ENCODE data around the gene MROH9.

Gene MROH9

DNA sequence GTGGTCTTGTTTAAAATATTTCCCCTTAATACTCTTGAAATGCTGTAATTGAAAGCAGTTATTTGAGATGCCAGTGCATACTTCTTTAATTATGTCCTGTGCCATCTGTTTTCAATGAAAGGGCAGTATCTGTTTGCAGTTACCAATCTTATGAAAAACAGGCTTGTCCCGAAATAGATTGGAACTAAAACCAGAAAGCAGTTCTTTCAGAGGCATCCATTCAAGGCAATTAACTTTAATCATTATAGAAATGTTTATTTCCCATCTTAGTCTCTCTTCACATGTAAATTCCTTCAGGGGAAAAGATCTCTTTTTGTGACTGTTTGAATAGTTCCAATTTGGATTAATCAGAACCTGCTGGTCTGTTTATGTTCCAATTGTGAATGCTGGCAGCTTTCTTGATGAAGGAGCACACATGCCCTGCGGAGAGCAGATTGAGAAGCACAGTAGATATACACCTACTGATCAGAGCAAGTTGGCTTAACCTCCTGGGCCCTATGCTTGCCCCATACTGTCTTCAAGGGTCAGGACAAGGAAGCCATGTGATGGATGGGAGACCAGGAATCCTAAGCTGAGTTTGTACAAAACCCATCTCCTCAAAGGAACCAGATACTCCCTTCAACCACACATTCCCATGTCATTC, 41.6 kb upstream of the MROH9 start:
- TF ChIP-seq YY1 (IDR thresholded peaks at IDR 0.05; ENCODE audit: low read depth) (no peak), FOXM1 (IDR thresholded peaks at IDR 0.05; ENCODE audit: borderline replicate concordance, low read depth) (no peak), RAD21 (IDR thresholded peaks at IDR 0.05; ENCODE audit: low read depth) (no peak), ZBTB7A (IDR thresholded peaks at IDR 0.05; ENCODE audit: low read depth) (no peak), CEBPB (IDR thresholded peaks at IDR 0.05) (no peak)
- TF ChIP-seq, protein P1, sequence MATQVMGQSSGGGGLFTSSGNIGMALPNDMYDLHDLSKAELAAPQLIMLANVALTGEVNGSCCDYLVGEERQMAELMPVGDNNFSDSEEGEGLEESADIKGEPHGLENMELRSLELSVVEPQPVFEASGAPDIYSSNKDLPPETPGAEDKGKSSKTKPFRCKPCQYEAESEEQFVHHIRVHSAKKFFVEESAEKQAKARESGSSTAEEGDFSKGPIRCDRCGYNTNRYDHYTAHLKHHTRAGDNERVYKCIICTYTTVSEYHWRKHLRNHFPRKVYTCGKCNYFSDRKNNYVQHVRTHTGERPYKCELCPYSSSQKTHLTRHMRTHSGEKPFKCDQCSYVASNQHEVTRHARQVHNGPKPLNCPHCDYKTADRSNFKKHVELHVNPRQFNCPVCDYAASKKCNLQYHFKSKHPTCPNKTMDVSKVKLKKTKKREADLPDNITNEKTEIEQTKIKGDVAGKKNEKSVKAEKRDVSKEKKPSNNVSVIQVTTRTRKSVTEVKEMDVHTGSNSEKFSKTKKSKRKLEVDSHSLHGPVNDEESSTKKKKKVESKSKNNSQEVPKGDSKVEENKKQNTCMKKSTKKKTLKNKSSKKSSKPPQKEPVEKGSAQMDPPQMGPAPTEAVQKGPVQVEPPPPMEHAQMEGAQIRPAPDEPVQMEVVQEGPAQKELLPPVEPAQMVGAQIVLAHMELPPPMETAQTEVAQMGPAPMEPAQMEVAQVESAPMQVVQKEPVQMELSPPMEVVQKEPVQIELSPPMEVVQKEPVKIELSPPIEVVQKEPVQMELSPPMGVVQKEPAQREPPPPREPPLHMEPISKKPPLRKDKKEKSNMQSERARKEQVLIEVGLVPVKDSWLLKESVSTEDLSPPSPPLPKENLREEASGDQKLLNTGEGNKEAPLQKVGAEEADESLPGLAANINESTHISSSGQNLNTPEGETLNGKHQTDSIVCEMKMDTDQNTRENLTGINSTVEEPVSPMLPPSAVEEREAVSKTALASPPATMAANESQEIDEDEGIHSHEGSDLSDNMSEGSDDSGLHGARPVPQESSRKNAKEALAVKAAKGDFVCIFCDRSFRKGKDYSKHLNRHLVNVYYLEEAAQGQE (IDR thresholded peaks at IDR 0.05; ENCODE audit: low read depth) = no peak

DNA sequence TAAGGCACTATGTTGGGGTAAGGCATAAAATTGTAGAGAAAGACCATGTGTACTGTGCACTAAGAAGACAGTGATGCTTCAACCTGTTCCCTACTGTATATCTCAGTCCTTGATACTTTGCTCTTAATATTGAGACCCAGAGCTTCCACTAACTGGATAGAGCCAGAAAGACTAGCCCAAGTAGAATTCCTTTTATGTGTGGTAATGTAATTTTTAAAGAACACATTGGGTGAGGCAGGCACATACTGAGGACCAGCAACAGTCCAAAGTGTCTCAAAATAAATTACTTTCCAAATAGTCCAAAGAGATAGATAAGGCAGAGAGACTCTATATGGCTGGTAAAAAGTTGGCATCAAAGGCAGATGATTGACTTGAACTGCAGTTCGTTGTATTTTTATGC, 31.4 kb upstream of the MROH9 start:
- TF ChIP-seq, protein P1 (IDR thresholded peaks at IDR 0.05; ENCODE audit: low read depth) = no peak
- TF ChIP-seq CEBPB (IDR thresholded peaks at IDR 0.05) (no peak), RAD21 (IDR thresholded peaks at IDR 0.05; ENCODE audit: low read depth) (no peak), TCF12 (IDR thresholded peaks at IDR 0.05; ENCODE audit: low read depth) (no peak), USF1 (IDR thresholded peaks at IDR 0.05) (no peak), YY1 (IDR thresholded peaks at IDR 0.05; ENCODE audit: low read depth) (no peak), FOXM1 (IDR thresholded peaks at IDR 0.05; ENCODE audit: borderline replicate concordance, low read depth) (no peak), TEAD4 (IDR thresholded peaks at IDR 0.05) (no peak), TAF1 (IDR thresholded peaks at IDR 0.05; ENCODE audit: low read depth) (no peak), EP300 (IDR thresholded peaks at IDR 0.05; ENCODE audit: borderline replicate concordance) (no peak), CREB1 (IDR thresholded peaks at IDR 0.05; ENCODE audit: low read depth) (no peak), EGR1 (IDR thresholded peaks at IDR 0.05) (no peak), NFIC (IDR thresholded peaks at IDR 0.05) (no peak), ZBTB7A (IDR thresholded peaks at IDR 0.05; ENCODE audit: low read depth) (no peak)
- TF ChIP-seq, protein P2, sequence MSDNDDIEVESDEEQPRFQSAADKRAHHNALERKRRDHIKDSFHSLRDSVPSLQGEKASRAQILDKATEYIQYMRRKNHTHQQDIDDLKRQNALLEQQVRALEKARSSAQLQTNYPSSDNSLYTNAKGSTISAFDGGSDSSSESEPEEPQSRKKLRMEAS (IDR thresholded peaks at IDR 0.05) = no peak

GRCh38 chr1:170908942-170909341, 26.4 kb upstream of the MROH9 start:
- TF ChIP-seq USF1 (IDR thresholded peaks at IDR 0.05) (no peak), TAF1 (IDR thresholded peaks at IDR 0.05; ENCODE audit: low read depth) (no peak), NFIC (IDR thresholded peaks at IDR 0.05) (no peak), ZBTB7A (IDR thresholded peaks at IDR 0.05; ENCODE audit: low read depth) (no peak)

DNA sequence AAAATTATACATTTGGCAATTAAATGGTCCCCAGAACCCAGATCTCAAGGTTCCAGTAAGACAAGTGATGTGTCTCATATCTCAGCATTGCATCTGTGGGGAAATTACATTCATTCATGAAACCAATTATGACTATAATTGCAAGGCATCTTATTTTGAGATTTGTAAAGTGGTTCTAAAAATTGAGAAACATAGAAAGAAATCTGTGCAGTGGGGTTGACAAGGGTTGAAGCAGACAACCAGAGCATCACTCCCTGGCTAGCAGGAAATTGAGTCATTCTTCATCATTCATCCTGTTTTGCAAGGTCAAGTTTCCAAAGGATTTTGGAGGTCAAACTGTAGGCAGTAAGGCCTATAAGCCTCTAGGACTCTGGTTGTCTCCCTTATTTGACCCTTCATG, 25.1 kb upstream of the MROH9 start:
- TF ChIP-seq CEBPB (IDR thresholded peaks at IDR 0.05) = no peak
- TF ChIP-seq EP300 (IDR thresholded peaks at IDR 0.05; ENCODE audit: borderline replicate concordance) = no peak
- TF ChIP-seq YY1 (IDR thresholded peaks at IDR 0.05; ENCODE audit: low read depth) = no peak
- TF ChIP-seq CREB1 (IDR thresholded peaks at IDR 0.05; ENCODE audit: low read depth) = no peak
- no peak for TF ChIP-seq EGR1 (IDR thresholded peaks at IDR 0.05)
- TF ChIP-seq FOXM1 (IDR thresholded peaks at IDR 0.05; ENCODE audit: borderline replicate concordance, low read depth) = no peak
- TF ChIP-seq TEAD4 (IDR thresholded peaks at IDR 0.05) = no peak
- no peak for TF ChIP-seq NFIC (IDR thresholded peaks at IDR 0.05)
- no peak for TF ChIP-seq ZBTB7A (IDR thresholded peaks at IDR 0.05; ENCODE audit: low read depth)
- no peak for TF ChIP-seq RAD21 (IDR thresholded peaks at IDR 0.05; ENCODE audit: low read depth)
- TF ChIP-seq, protein P1 (IDR thresholded peaks at IDR 0.05; ENCODE audit: low read depth) = no peak
- no peak for TF ChIP-seq TAF1 (IDR thresholded peaks at IDR 0.05; ENCODE audit: low read depth)
- TF ChIP-seq USF1 (IDR thresholded peaks at IDR 0.05) = no peak
- TF ChIP-seq, protein P2 (IDR thresholded peaks at IDR 0.05) = no peak
